IPS DF 6.9 (cell line): ENCODE data around the gene SAMD9L.
"Not testable (repeated sequence)": the region's sequence is repeated elsewhere in the genome, so short reads cannot be mapped to it uniquely, and the experiment has no call there.

Experiments used
- DNase-seq: peaks from one replicate; pipeline ENCODE4 v3.0.0-alpha.2; 2013; ENCODE audit warnings: low read depth, low spot score
- H3K27ac ChIP-seq: one replicate; pipeline ENCODE4 v1.5.1; 2013; ENCODE audit warnings: low read length, control low read depth
- H3K27me3 ChIP-seq: 2 replicates; pipeline ENCODE4 v1.6.1; 2013; ENCODE audit warnings: mild to moderate bottlenecking, low read length; ENCODE audit not compliant: control insufficient read depth, insufficient read depth
- H3K36me3 ChIP-seq: 2 replicates; pipeline ENCODE4 v1.6.1; 2013; ENCODE audit warnings: low read length; ENCODE audit not compliant: control insufficient read depth, insufficient read depth
- H3K4me1 ChIP-seq: 2 replicates; pipeline ENCODE4 v1.6.1; 2013; ENCODE audit warnings: low read length; ENCODE audit not compliant: control insufficient read depth, insufficient read depth
- H3K4me3 ChIP-seq: 2 replicates; pipeline ENCODE4 v1.5.1; 2013; ENCODE audit warnings: mild to moderate bottlenecking, low read length
- H3K9me3 ChIP-seq: 2 replicates; pipeline ENCODE4 v1.6.1; 2013; ENCODE audit warnings: low read length, inconsistent platforms; ENCODE audit not compliant: control insufficient read depth, insufficient read depth
- WGBS: extraction: QIAGEN DNeasy Blood & Tissue Kit; methylation state at CpG from one replicate; pipeline ENCODE4 v1.1.7; 2013; ENCODE audit warnings: mixed read lengths, missing lambda C conversion rate; ENCODE audit not compliant: insufficient read length, insufficient coverage; 5-methylcytosine and 5-hydroxymethylcytosine counted together

The SAMD9L gene

GRCh38 chr7:93146472-93147141 lies 1.6 kb downstream of the SAMD9L start:
- Histone ChIP-seq H3K4me3 (no peak overlapping the region), H3K27ac (no peak overlapping the region), H3K9me3 (no peaks in the 10 kb centered on the region), H3K27me3 (no peaks in the 10 kb centered on the region), H3K4me1 (no peaks in the 10 kb centered on the region), H3K36me3 (no peaks in the 10 kb centered on the region)
- no peak for DNase-seq
- WGBS, result no CpG with 5 or more reads among the region's 5 CpGs

- no CpG with 5 or more reads among the region's 1 CpG for WGBS
- DNase-seq, result no peak
- Histone ChIP-seq H3K36me3 (no peaks in the 10 kb centered on the region), H3K27me3 (no peaks in the 10 kb centered on the region), H3K4me1 (no peaks in the 10 kb centered on the region), H3K4me3 (no peak overlapping the region), H3K27ac (no peak overlapping the region), H3K9me3 (no peaks in the 10 kb centered on the region)
Measured at GRCh38 chr7:93146036-93146435, 2.1 kb downstream of the SAMD9L start.

GRCh38 chr7:93145354-93145753 lies 2.8 kb downstream of the SAMD9L start:
- Histone ChIP-seq H3K9me3 (no peaks in the 10 kb centered on the region), H3K36me3 (no peaks in the 10 kb centered on the region), H3K27ac (no peak overlapping the region), H3K4me1 (no peaks in the 10 kb centered on the region), H3K4me3 (no peak overlapping the region), H3K27me3 (no peaks in the 10 kb centered on the region)
- DNase-seq, result no peak
- WGBS, result no CpG with 5 or more reads among the region's 3 CpGs

- WGBS, result no CpG with 5 or more reads among the region's 1 CpG
- Histone ChIP-seq H3K4me3 (no peak overlapping the region), H3K36me3 (no peaks in the 10 kb centered on the region), H3K9me3 (no peaks in the 10 kb centered on the region), H3K4me1 (no peaks in the 10 kb centered on the region), H3K27me3 (no peaks in the 10 kb centered on the region), H3K27ac (no peak overlapping the region)
- no peak for DNase-seq
Measured at GRCh38 chr7:93142127-93142526, 6.1 kb downstream of the SAMD9L start.

- no peak overlapping the region for H3K4me3 ChIP-seq
- no peaks in the 10 kb centered on the region for H3K9me3 ChIP-seq
- H3K27me3 ChIP-seq, result no peaks in the 10 kb centered on the region
- 100% methylated on average over 2 of the region's 3 CpGs for WGBS
- no peak overlapping the region for H3K27ac ChIP-seq
- H3K4me1 ChIP-seq, result no peaks in the 10 kb centered on the region
- H3K36me3 ChIP-seq, result no peaks in the 10 kb centered on the region
- no peak for DNase-seq
Measured at GRCh38 chr7:93140582-93141191, 7.5 kb downstream of the SAMD9L start.

- Histone ChIP-seq H3K27ac (no peak overlapping the region), H3K9me3 (no peaks in the 10 kb centered on the region), H3K4me1 (no peaks in the 10 kb centered on the region), H3K27me3 (no peaks in the 10 kb centered on the region), H3K4me3 (no peak overlapping the region), H3K36me3 (no peaks in the 10 kb centered on the region)
- no CpG with 5 or more reads among the region's 4 CpGs for WGBS
- DNase-seq, result no peak
Measured at GRCh38 chr7:93138576-93138975, 9.6 kb downstream of the SAMD9L start.

GRCh38 chr7:93133005-93133404 lies 15.2 kb downstream of the SAMD9L start:
- Histone ChIP-seq H3K27me3 (no peaks in the 10 kb centered on the region), H3K9me3 (no peaks in the 10 kb centered on the region), H3K27ac (no peak overlapping the region), H3K4me3 (no peak overlapping the region), H3K36me3 (no peaks in the 10 kb centered on the region), H3K4me1 (no peaks in the 10 kb centered on the region)
- DNase-seq, result no peak
- WGBS, result no CpG with 5 or more reads among the region's 1 CpG

- H3K27ac ChIP-seq, result no peak overlapping the region
- no peak for DNase-seq
- no CpG with 5 or more reads among the region's 3 CpGs for WGBS
- no peaks in the 10 kb centered on the region for H3K27me3 ChIP-seq
- no peaks in the 10 kb centered on the region for H3K9me3 ChIP-seq
- H3K4me1 ChIP-seq, result no peaks in the 10 kb centered on the region
- no peak overlapping the region for H3K4me3 ChIP-seq
- H3K36me3 ChIP-seq, result no peaks in the 10 kb centered on the region
Measured at GRCh38 chr7:93132216-93132615, 16.0 kb downstream of the SAMD9L start.

- not testable (repeated sequence) for H3K4me3 ChIP-seq, H3K27me3 ChIP-seq, DNase-seq, H3K4me1 ChIP-seq, H3K36me3 ChIP-seq, H3K27ac ChIP-seq, H3K9me3 ChIP-seq
- WGBS, result no CpG with 5 or more reads among the region's 1 CpG
Measured at GRCh38 chr7:93126954-93127353, 21.2 kb downstream of the SAMD9L start.

GRCh38 chr7:93123532-93123931 lies 24.7 kb downstream of the SAMD9L start:
- not testable (repeated sequence) for H3K27ac ChIP-seq, H3K36me3 ChIP-seq, H3K4me3 ChIP-seq, H3K9me3 ChIP-seq, DNase-seq, H3K4me1 ChIP-seq, H3K27me3 ChIP-seq
- WGBS, result no CpG with 5 or more reads among the region's 3 CpGs
